Panc1 (cell line): ENCODE data around the gene SLC51A. TPM values are rescaled to one million over a fixed set of nuclear protein-coding genes. Genes with fewer than 3 reads are reported as not detected.

Experiments
- ATAC-seq: fragments of 200-7000 bp; cut with Tn5 transposase; 2 replicates; pipeline ENCODE4 v1.9.1; 2020; ENCODE audit warnings: mild to moderate bottlenecking, moderate library complexity
- BruUV-seq: library from RNA; stranded (reverse); fragments of 400-500 nt; replicated peaks from 2 replicates; lab custom pipeline; 2021; lab: Mats Ljungman, UMichigan
- CTCF ChIA-PET: fragments of 300-600 bp; sonication (Branson Sonifier 250); formaldehyde crosslinking; loops from one replicate; lab custom pipeline; 2022; ENCODE audit warnings: antibody characterized with exemption; lab: Charles Lee
- POLR2A ChIA-PET: fragments of 300-600 bp; sonication (Branson Sonifier 250); formaldehyde crosslinking; loops from one replicate; lab custom pipeline; 2022; ENCODE audit warnings: antibody characterized with exemption; lab: Charles Lee
- DNase-seq: peaks from one replicate; pipeline ENCODE4 v3.0.0-alpha.2; 2010; ENCODE audit warnings: low read depth, low spot score
- H3K27ac ChIP-seq: 2 replicates; pipeline ENCODE4 v1.5.1; 2011; ENCODE audit warnings: mild to moderate bottlenecking, low read length, inconsistent platforms
- H3K27me3 ChIP-seq: fragments of 200-500 bp; sonication (Bioruptor generic); 2 replicates; pipeline ENCODE4 v1.6.0; 2014; ENCODE audit warnings: low read length, inconsistent platforms; ENCODE audit not compliant: control insufficient read depth, insufficient read depth
- H3K36me3 ChIP-seq: fragments of 200-500 bp; sonication (Bioruptor generic); 2 replicates; pipeline ENCODE4 v1.5.1; 2014; ENCODE audit warnings: inconsistent platforms, mild to moderate bottlenecking, low read length, moderate library complexity; ENCODE audit not compliant: control insufficient read depth, insufficient read depth
- H3K4me1 ChIP-seq: 2 replicates; pipeline ENCODE4 v1.5.1; 2011; ENCODE audit warnings: inconsistent platforms, mild to moderate bottlenecking, low read length, moderate library complexity; ENCODE audit not compliant: control insufficient read depth, insufficient read depth
- H3K4me3 ChIP-seq, 2 experiments: 2 replicates each; pipeline ENCODE4 v1.5.1; 2011 to 2012; ENCODE audit warnings: low read depth in 2 of 2, low read length in 2 of 2, mild to moderate bottlenecking in 2 of 2, inconsistent platforms in 1 of 2, moderate library complexity in 1 of 2
- H3K9me3 ChIP-seq: fragments of 200-500 bp; sonication (Bioruptor generic); 2 replicates; pipeline ENCODE4 v1.5.1; 2014; ENCODE audit warnings: low read depth, mild to moderate bottlenecking, inconsistent platforms, low read length, moderate library complexity; ENCODE audit not compliant: control insufficient read depth, insufficient read depth
- CTCF ChIP-seq: fragments of 450-650 bp; IDR thresholded peaks from 2 replicates; pipeline ENCODE4 v1.5.1; 2017; ENCODE audit warnings: mild to moderate bottlenecking
- POLR2AphosphoS5 ChIP-seq: IDR thresholded peaks from 2 replicates; pipeline ENCODE4 v1.6.1; 2012; ENCODE audit warnings: mild to moderate bottlenecking, low read depth, low read length, moderate library complexity
- REST ChIP-seq, 2 experiments: IDR thresholded peaks; 2 replicates each; pipeline ENCODE4 v1.6.1; 2011 to 2012; ENCODE audit warnings: low read depth in 2 of 2, control low read depth in 1 of 2, low read length in 1 of 2, mild to moderate bottlenecking in 1 of 2, moderate library complexity in 1 of 2; ENCODE audit not compliant: insufficient read depth in 1 of 2
- SIN3A ChIP-seq: IDR thresholded peaks from 2 replicates; pipeline ENCODE4 v1.6.1; 2012; ENCODE audit warnings: low read depth, mild to moderate bottlenecking, low read length, moderate library complexity, borderline replicate concordance; ENCODE audit not compliant: insufficient read depth
- TCF7L2 ChIP-seq: IDR thresholded peaks from 2 replicates; pipeline ENCODE4 v1.6.1; 2011; ENCODE audit warnings: mild to moderate bottlenecking, low read depth, low read length, inconsistent platforms
- in situ Hi-C: cut with HindIII; loops from 2 replicates; pipeline ENCODE4 v1.10.0; 2016; ENCODE audit warnings: low sequenced_read_pairs, low pct_unique_long_range_greater_than_20kb
- intact Hi-C: fragments of 100-400 bp; cut with micrococcal nuclease; formaldehyde crosslinking; loops from one replicate; pipeline ENCODE4 v1.10.0; 2022; ENCODE audit not compliant: unreplicated experiment
- total RNA-seq: library from RNA; stranded (reverse); gene quantifications from one replicate; pipeline ENCODE4 v1.2.1, GENCODE V29; 2021; ENCODE audit not compliant: unreplicated experiment

Gene SLC51A
- total RNA-seq, 1 experiment from 2014 or later, result not detected

GRCh38 chr3:196198771-196199753 lies 17.3 kb upstream of the SLC51A start:
- POLR2A ChIA-PET, result interaction anchor here (0.5 kb wide), 1 partner anchor 52 kb away, joined by 5 read pairs; no protein-coding TSS in a partner anchor
- no TSS peak for BruUV-seq
- ATAC-seq, result peak; percentile 33
- no peaks in the 10 kb centered on the region for H3K36me3 ChIP-seq
- CTCF ChIA-PET, result interaction anchor here (0.5 to 3.0 kb wide), 7 partner anchors 16 to 173 kb away, joined by 3 to 20 read pairs (median 4); no protein-coding TSS in a partner anchor
- H3K4me3 ChIP-seq, result no peak overlapping the region
- no peak for TF ChIP-seq SIN3A
- no peak for TF ChIP-seq TCF7L2
- TF ChIP-seq REST (IDR thresholded peaks at IDR 0.05; ENCODE audit: insufficient read depth in 1 of 2, low read depth in 2 of 2, low read length in 1 of 2), result no peak
- no peak for TF ChIP-seq POLR2AphosphoS5
- TF ChIP-seq CTCF, result no peak
- no peak overlapping the region for H3K27ac ChIP-seq
- H3K4me1 ChIP-seq, result peaks cover 4% of the 10 kb centered on the region; the same call in 1 of the 2 replicates
- in situ Hi-C loops (loop anchor here (25.0 kb wide), 1 partner anchor 112 kb away; the partner anchor contains the start of gene TFRC), intact Hi-C loops (no loop called here)
- no peak for DNase-seq
- no peaks in the 10 kb centered on the region for H3K9me3 ChIP-seq
- H3K27me3 ChIP-seq, result no peaks in the 10 kb centered on the region

GRCh38 chr3:196202516-196202970 lies 13.8 kb upstream of the SLC51A start:
- in situ Hi-C loops, result no loop called here
- ATAC-seq, result peak; percentile 37

More at GRCh38 chr3:196202516-196202970, 13.8 kb upstream of the SLC51A start:
- no peak for DNase-seq
- ChIA-PET POLR2A (no interaction called here), CTCF (interaction anchor here (1.1 kb wide), 1 partner anchor 130 kb away, joined by 5 read pairs; no protein-coding TSS in a partner anchor)
- intact Hi-C loops, result no loop called here
- Histone ChIP-seq H3K4me1 (no peaks in the 10 kb centered on the region), H3K27me3 (no peaks in the 10 kb centered on the region), H3K9me3 (no peaks in the 10 kb centered on the region), H3K27ac (no peak overlapping the region), H3K4me3 (peak overlapping the region in 1 of 2 experiments; percentile 15; a peak in 1 of 4 replicates), H3K36me3 (no peaks in the 10 kb centered on the region)
- BruUV-seq, result no TSS peak
- TF ChIP-seq TCF7L2, result no peak
- no peak for TF ChIP-seq REST (IDR thresholded peaks at IDR 0.05; ENCODE audit: insufficient read depth in 1 of 2, low read depth in 2 of 2, low read length in 1 of 2)
- TF ChIP-seq CTCF, result no peak
- TF ChIP-seq POLR2AphosphoS5, result no peak
- no peak for TF ChIP-seq SIN3A
